Measurements from ENCODE around the gene TIPIN. TPM values are rescaled to one million over a fixed set of nuclear protein-coding genes. Genes with fewer than 3 reads are reported as not detected.
"Not testable (repeated sequence)": the region's sequence is repeated elsewhere in the genome, so short reads cannot be mapped to it uniquely, and the experiment has no call there.

TIPIN gene
- total RNA-seq, 2 experiments from 2014 or later, result 78.4 to 78.7 TPM

DNA sequence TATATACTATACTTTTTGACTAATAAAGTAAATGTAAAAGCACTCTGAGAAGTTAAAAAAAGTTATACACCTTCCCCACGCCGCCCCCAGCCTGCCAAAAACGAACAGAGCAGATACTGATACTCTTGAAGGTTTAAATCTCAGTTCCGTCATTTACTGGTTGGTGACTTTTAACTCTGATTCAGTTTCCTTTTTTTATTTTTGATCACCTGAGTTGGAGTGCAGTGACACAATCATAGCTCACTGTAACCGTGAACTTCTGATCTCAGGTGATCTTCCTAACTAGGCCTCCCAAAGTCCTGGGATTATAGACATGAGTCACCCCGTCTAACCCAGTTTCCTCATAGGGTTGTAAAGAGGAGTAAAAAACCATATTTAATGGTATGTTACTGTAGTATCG is 3.3 kb upstream of the TIPIN start:
- Mint-ChIP-seq H3K36me3 (peaks cover 16% of the 10 kb centered on the region), H3K4me3 (no peak overlapping the region), H3K27ac (no peak overlapping the region), H3K4me1 (peaks cover 16% of the 10 kb centered on the region), H3K9me3 (no peaks in the 10 kb centered on the region), H3K27me3 (no peaks in the 10 kb centered on the region)
- DNase-seq, result no peak

DNA sequence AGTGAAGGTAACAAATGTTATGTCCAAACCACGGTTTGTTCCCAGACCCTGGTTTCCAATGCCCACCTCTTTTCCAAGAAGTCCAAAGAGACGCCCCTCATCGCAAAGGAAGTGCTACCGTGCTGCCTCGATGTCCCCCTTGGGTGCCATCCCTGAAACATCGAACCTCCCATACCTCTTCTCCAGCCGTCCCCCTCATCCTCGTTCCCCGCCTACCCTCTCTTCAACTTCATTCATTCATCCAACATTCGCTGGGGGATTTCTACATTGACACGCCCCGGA is 467 bp downstream of the TIPIN start:
- Mint-ChIP-seq H3K4me3 (peak overlapping the region; percentile 99), H3K27ac (peak overlapping the region; percentile 99), H3K27me3 (no peaks in the 10 kb centered on the region), H3K36me3 (peaks cover 36% of the 10 kb centered on the region), H3K9me3 (no peaks in the 10 kb centered on the region), H3K4me1 (peaks cover 29% of the 10 kb centered on the region)
- no peak for DNase-seq

DNA sequence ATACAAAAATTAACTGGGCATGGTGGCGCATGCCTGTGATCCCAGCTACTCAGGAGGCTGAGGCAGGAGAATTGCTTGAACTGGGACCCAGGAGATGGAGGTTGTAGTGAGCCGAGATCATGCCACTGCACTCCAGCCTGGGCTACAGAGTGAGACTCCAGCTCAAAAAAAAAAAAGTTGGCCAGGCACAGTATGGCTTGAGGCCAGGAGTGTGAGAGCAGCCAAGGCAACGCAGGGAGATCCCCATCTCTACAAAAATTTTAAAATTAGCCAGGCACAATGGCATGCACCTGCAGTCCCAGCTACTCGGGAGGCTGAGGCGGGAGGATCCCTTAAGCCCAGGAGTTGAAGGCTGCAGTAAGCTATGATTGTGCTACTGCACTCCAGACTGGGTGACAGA is 8.0 kb downstream of the TIPIN start:
- not testable (repeated sequence) for H3K27ac Mint-ChIP-seq, DNase-seq, H3K27me3 Mint-ChIP-seq, H3K9me3 Mint-ChIP-seq, H3K4me1 Mint-ChIP-seq, H3K4me3 Mint-ChIP-seq
- peaks cover 33% of the 10 kb centered on the region for H3K36me3 Mint-ChIP-seq

DNA sequence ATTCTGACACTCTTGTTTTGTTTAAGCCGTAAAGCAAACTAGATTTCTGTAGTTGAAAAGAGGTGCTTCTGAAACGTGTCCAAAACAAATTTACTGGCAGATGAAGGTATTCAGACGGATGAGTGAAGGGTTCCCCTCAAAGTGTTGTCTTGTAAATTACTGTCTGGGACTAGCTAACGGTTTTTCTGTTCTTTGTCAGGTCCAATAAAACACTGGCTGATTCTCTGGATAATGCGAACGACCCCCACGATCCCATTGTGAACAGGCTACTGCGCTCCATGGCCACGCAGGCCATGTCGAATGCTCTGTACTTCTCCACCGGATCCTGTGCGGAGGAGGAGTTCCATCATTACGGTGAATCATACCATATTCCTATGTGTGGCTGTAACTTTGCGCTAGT is 27.7 kb downstream of the TIPIN start:
- H3K4me1 Mint-ChIP-seq, result no peaks in the 10 kb centered on the region
- no peak overlapping the region for H3K4me3 Mint-ChIP-seq
- no peaks in the 10 kb centered on the region for H3K9me3 Mint-ChIP-seq
- no peaks in the 10 kb centered on the region for H3K27me3 Mint-ChIP-seq
- no peak overlapping the region for H3K27ac Mint-ChIP-seq
- peaks cover 20% of the 10 kb centered on the region for H3K36me3 Mint-ChIP-seq
- DNase-seq, result no peak

DNA sequence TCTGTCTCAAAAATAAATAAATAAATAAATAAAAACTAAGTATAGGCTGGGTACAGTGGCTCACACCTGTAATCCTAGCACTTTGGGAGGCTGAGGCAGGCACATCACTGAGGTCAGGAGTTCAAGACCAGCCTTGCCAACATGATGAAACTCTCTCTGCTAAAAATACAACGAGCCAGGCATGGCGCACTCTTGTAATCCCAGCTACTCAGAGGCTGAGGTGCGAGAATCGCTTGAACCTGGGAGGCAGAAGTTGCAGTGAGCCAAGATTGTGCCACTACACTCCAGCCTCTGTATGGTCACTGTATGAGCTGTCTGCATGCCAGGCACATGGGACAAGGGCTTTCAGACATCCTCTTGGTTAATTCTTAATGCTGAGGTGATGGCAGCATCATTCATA is 28.7 kb downstream of the TIPIN start:
- Mint-ChIP-seq H3K27me3 (no peaks in the 10 kb centered on the region), H3K36me3 (peaks cover 25% of the 10 kb centered on the region), H3K9me3 (no peaks in the 10 kb centered on the region), H3K27ac (no peak overlapping the region), H3K4me3 (no peak overlapping the region), H3K4me1 (no peaks in the 10 kb centered on the region)
- DNase-seq, result no peak

DNA sequence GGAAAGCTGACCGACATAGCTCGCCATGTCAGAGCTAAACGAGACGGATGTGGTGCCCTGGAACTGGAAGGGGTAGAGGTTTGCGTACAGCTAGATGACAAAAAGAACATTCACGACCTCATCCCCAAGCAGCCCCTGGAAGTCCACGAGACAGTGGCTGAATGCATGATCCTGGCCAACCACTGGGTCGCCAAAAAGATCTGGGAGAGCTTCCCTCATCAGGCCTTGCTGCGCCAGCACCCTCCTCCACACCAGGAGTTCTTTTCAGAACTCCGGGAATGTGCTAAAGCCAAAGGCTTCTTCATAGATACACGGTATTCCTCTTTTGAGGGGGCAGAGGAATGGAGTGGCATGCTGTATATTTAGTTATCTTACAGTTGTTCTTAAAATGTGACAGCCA is 30.4 kb downstream of the TIPIN start:
- no peaks in the 10 kb centered on the region for H3K9me3 Mint-ChIP-seq
- no peak for DNase-seq
- H3K27me3 Mint-ChIP-seq, result no peaks in the 10 kb centered on the region
- H3K36me3 Mint-ChIP-seq, result peaks cover 25% of the 10 kb centered on the region
- no peaks in the 10 kb centered on the region for H3K4me1 Mint-ChIP-seq
- no peak overlapping the region for H3K4me3 Mint-ChIP-seq
- H3K27ac Mint-ChIP-seq, result no peak overlapping the region

DNA sequence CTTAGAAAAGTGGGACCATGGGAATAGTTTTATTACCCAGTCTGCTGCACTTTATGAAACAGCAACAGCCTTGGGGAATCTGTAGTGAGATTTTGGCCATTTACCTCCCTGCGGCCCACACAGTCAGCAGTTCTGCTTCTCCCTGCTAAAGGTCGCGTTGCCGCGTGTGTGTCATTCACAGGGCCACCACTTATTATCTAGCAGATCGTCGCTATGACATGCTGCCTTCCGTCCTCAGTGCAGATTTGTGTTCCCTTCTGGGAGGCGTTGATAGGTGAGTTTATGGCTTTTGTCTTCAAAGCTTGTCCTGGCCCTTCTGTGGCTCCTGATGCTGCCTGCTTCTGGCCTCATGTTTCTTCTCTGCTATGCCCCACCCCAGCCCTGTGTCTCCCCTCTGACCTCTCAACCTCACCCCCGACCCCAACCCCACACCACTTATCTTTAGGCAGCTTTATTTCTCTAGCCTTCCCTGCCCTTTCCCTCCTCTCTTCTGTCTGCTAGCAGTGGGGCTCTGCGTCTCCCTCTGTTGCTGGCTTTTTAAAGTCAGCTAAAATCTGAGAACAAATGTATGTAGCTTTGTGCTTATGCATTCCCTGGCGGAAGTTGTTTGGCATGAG is 33.1 kb downstream of the TIPIN start:
- Mint-ChIP-seq H3K27me3 (no peaks in the 10 kb centered on the region), H3K4me1 (peaks cover 8% of the 10 kb centered on the region), H3K9me3 (no peaks in the 10 kb centered on the region), H3K27ac (peak overlapping the region; percentile 47), H3K36me3 (peaks cover 21% of the 10 kb centered on the region), H3K4me3 (no peak overlapping the region)
- DNase-seq, result no peak

DNA sequence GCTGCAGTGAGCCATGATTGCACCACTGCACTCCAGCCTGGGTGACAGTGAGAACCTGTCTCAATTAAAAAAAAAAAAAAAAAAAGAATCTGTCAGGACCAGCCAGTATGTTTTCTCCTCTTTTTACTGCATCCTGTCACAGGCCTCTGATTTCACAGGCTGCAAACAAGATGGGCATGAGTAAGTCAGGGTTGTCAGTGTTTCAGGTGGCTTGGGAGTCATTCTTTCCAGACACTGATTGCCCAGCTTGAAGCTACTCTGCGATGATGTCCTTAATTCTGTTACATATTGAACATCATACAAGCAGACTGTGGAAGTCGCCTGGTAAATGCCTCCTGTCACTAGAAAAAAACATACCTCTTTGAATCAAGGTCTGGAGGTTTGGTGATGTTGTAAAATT is 44.3 kb downstream of the TIPIN start:
- peaks cover 27% of the 10 kb centered on the region for H3K36me3 Mint-ChIP-seq
- H3K4me3 Mint-ChIP-seq, result no peak overlapping the region
- DNase-seq, result no peak
- peaks cover 2% of the 10 kb centered on the region for H3K4me1 Mint-ChIP-seq
- H3K9me3 Mint-ChIP-seq, result no peaks in the 10 kb centered on the region
- H3K27ac Mint-ChIP-seq, result peak overlapping the region; percentile 53
- H3K27me3 Mint-ChIP-seq, result no peaks in the 10 kb centered on the region

DNA sequence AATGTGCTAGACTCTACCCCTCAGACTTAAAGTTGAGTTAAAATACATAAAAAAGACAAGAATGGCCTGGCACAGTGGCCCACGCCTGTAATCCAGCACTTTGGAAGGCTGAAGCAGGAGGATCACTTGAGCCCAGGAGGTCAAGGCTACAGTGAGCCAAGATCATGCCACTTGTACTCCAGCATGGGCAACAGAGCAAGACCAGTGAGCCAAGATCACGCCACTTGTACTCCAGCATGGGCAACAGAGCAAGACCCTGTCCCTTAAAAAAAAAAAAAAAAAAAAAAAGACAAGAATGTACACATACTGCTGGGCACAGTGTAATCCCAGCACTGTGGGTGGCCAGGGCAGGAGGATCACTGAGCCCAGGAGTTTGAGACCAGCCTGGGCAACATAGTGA is 45.7 kb downstream of the TIPIN start:
- Mint-ChIP-seq H3K4me1 (peaks cover 2% of the 10 kb centered on the region), H3K36me3 (peaks cover 21% of the 10 kb centered on the region), H3K4me3 (no peak overlapping the region), H3K9me3 (no peaks in the 10 kb centered on the region), H3K27ac (no peak overlapping the region), H3K27me3 (no peaks in the 10 kb centered on the region)
- no peak for DNase-seq

DNA sequence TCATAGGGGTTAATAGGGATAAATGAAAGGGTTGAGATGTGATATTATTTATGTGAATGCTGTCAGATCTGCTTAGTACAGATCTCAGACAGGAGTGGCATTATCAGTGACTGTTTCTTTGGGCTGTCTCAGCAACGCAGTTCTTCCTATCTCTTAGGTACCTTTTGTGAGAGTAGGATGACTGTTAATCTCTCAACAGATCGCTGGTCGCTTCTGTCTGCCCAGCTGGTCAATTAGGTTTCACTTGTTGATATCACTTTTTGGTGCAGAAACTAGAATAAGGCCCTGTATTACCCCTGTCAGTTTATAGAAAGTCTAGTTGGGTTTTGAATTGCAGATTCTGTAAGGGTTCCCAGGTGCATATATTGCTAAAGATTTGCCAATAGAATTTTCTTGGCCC is 46.7 kb downstream of the TIPIN start:
- no peaks in the 10 kb centered on the region for H3K27me3 Mint-ChIP-seq
- no peak overlapping the region for H3K27ac Mint-ChIP-seq
- peaks cover 2% of the 10 kb centered on the region for H3K4me1 Mint-ChIP-seq
- no peak overlapping the region for H3K4me3 Mint-ChIP-seq
- H3K9me3 Mint-ChIP-seq, result no peaks in the 10 kb centered on the region
- H3K36me3 Mint-ChIP-seq, result peaks cover 17% of the 10 kb centered on the region
- DNase-seq, result no peak

DNA sequence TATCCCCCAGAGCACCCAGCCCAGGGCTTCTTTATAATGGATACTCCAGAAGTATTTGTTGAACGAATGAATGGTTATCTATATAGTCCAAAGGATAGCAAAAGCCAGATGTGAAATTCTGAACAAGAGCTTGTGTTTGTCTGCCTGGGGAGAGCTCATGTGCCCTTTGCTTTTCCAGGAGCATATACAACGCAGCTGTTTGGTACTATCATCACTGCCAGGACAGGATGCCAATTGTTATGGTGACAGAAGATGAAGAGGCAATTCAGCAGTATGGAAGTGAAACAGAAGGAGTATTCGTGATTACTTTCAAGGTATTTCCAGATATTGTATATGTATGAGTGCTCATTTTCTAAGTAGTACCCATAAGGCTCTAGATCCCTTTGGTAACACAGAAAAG is 48.0 kb downstream of the TIPIN start:
- peaks cover 2% of the 10 kb centered on the region for H3K4me1 Mint-ChIP-seq
- H3K9me3 Mint-ChIP-seq, result no peaks in the 10 kb centered on the region
- no peaks in the 10 kb centered on the region for H3K27me3 Mint-ChIP-seq
- no peak for DNase-seq
- peaks cover 16% of the 10 kb centered on the region for H3K36me3 Mint-ChIP-seq
- no peak overlapping the region for H3K4me3 Mint-ChIP-seq
- no peak overlapping the region for H3K27ac Mint-ChIP-seq

DNA sequence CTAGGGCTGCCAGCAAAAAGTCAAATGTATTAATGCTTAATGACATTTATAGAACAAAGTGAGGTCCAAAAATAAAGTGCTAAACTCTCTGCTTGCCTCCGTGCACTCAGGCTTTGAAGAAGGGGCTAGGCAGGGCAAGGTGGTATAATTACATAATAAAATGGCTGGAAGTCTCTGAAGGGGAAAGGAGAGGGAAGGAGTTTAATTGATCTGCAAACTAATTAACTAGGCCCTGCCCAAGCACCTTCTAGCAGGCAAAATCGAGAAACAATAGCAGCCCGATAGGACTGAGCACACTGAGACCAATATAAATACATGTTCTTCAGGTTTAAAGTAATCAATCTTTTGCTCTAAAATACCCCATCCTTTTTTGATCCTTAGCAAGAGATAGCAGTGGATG is 50.1 kb downstream of the TIPIN start:
- Mint-ChIP-seq H3K4me1 (no peaks in the 10 kb centered on the region), H3K4me3 (no peak overlapping the region), H3K9me3 (no peaks in the 10 kb centered on the region), H3K36me3 (peaks cover 7% of the 10 kb centered on the region), H3K27ac (no peak overlapping the region), H3K27me3 (no peaks in the 10 kb centered on the region)
- DNase-seq, result no peak

DNA sequence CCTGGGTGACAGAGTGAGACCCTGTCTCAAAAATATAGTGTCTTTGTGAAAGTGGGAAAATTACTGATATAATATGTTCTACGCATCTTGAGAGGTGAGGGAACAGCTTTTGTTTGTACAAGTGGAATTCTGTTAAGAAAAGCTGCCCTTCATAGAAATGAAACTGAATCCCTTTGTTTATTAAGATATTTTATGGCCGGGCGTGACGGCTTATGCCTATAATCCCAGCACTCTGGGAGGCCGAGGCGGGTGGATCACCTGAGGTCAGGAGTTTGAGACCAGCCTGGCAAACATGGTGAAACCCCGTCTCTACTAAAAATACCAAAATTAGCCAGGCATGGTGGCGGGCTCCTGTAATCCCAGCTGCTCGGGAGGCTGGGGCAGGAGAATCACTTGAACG is 52.1 kb downstream of the TIPIN start:
- H3K4me3 Mint-ChIP-seq, H3K9me3 Mint-ChIP-seq, DNase-seq, H3K27ac Mint-ChIP-seq, H3K27me3 Mint-ChIP-seq, H3K4me1 Mint-ChIP-seq: not testable (repeated sequence)
- H3K36me3 Mint-ChIP-seq, result peaks cover 12% of the 10 kb centered on the region

DNA sequence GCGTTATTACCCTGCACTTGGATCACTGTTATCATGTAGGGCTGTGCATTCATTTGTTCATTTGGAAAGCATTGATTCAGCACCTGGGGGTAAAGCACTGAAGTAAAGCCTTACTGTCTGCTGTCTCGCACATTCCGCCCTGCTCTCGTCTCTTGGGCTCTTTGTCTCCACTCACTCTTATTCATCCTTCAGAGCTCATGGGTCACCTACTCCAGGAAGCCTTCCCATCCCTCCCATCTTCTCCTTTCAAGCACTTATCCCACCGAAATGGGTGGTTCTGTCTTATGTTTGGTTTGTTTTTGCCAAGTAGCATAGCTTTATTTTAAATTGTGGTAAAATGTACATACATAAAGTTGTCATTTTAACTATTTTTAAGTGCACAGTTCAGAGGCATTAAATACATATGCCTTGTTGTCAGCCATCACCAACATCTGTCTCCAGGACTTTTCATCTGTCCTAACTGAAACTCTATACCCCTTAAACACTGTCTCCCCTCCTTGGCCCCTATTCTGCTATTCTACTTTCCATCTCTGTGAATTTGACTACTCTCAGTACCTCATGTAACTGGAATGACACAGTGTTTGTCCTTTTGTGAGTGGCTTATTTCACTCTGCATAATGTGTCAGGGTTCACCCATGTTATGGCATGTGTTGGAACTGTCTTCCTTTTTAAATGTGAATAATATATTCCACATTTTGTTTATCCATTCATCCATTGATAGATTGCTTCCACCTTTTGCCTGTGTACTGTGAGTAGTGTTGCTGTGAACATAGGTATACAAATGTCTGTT is 53.8 kb downstream of the TIPIN start:
- Mint-ChIP-seq H3K27me3 (no peaks in the 10 kb centered on the region), H3K27ac (no peak overlapping the region), H3K9me3 (no peaks in the 10 kb centered on the region), H3K4me1 (peaks cover 5% of the 10 kb centered on the region), H3K4me3 (no peak overlapping the region), H3K36me3 (peaks cover 12% of the 10 kb centered on the region)
- DNase-seq, result no peak

DNA sequence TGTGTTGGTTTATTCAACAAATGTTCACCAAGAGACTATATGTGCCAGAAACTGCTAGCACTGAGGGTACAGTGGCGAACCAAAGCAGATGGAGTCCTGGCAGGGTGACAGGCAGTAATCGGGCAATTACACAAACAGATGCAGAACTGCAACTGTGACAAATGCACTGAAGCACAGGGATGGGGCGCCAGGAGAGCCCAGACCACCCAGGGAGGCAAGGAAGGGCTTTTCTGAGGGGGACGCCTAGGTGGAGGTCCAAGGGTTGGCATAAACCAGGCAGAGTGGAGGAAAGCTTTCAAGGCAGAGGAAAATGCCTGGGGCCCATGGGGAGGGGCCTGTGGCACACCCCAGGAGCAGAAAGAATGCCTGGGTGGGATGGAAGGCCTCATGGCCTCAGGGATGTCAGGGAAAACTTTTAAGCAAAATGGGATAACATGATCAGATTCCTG is 57.7 kb downstream of the TIPIN start:
- H3K9me3 Mint-ChIP-seq, result no peaks in the 10 kb centered on the region
- H3K4me1 Mint-ChIP-seq, result peaks cover 29% of the 10 kb centered on the region
- no peak overlapping the region for H3K27ac Mint-ChIP-seq
- no peaks in the 10 kb centered on the region for H3K27me3 Mint-ChIP-seq
- H3K36me3 Mint-ChIP-seq, result peaks cover 22% of the 10 kb centered on the region
- no peak for DNase-seq
- H3K4me3 Mint-ChIP-seq, result no peak overlapping the region

DNA sequence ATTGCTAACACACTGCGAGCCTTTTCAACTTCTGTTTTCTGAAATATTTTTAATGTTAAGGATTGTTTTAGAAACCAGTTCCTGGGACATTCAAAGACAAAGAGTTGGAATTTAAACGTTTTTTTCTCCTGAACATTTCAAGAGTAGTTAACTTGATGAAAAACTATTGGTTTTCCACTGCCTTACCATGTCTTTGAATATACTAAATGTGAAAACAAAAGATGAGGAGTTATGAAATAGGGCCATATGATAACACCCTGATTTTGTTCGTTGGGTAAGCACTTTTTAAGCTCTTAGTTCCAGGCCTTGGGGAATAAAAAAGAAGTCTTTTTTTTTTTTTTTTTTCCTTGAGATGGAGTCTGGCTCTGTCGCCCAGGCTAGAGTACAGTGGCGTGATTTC is 60.3 kb downstream of the TIPIN start:
- no peaks in the 10 kb centered on the region for H3K9me3 Mint-ChIP-seq
- H3K27me3 Mint-ChIP-seq, result no peaks in the 10 kb centered on the region
- peaks cover 42% of the 10 kb centered on the region for H3K4me1 Mint-ChIP-seq
- H3K4me3 Mint-ChIP-seq, result no peak overlapping the region
- H3K36me3 Mint-ChIP-seq, result peaks cover 22% of the 10 kb centered on the region
- no peak for DNase-seq
- no peak overlapping the region for H3K27ac Mint-ChIP-seq
